Measurements from ENCODE around the gene STPG3. TPM values are rescaled to one million over a fixed set of nuclear protein-coding genes. Genes with fewer than 3 reads are reported as not detected.

STPG3 gene
- total and polyA plus RNA-seq, 2 of the 13 experiments (the other 11 are each of a cell fraction or from before 2014, with no cell fraction given): not detected

- TF ChIP-seq, protein P1, sequence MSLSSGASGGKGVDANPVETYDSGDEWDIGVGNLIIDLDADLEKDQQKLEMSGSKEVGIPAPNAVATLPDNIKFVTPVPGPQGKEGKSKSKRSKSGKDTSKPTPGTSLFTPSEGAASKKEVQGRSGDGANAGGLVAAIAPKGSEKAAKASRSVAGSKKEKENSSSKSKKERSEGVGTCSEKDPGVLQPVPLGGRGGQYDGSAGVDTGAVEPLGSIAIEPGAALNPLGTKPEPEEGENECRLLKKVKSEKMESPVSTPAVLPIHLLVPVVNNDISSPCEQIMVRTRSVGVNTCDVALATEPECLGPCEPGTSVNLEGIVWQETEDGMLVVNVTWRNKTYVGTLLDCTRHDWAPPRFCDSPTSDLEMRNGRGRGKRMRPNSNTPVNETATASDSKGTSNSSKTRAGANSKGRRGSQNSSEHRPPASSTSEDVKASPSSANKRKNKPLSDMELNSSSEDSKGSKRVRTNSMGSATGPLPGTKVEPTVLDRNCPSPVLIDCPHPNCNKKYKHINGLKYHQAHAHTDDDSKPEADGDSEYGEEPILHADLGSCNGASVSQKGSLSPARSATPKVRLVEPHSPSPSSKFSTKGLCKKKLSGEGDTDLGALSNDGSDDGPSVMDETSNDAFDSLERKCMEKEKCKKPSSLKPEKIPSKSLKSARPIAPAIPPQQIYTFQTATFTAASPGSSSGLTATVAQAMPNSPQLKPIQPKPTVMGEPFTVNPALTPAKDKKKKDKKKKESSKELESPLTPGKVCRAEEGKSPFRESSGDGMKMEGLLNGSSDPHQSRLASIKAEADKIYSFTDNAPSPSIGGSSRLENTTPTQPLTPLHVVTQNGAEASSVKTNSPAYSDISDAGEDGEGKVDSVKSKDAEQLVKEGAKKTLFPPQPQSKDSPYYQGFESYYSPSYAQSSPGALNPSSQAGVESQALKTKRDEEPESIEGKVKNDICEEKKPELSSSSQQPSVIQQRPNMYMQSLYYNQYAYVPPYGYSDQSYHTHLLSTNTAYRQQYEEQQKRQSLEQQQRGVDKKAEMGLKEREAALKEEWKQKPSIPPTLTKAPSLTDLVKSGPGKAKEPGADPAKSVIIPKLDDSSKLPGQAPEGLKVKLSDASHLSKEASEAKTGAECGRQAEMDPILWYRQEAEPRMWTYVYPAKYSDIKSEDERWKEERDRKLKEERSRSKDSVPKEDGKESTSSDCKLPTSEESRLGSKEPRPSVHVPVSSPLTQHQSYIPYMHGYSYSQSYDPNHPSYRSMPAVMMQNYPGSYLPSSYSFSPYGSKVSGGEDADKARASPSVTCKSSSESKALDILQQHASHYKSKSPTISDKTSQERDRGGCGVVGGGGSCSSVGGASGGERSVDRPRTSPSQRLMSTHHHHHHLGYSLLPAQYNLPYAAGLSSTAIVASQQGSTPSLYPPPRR (CRISPR knock-in tag; IDR thresholded peaks at IDR 0.05; ENCODE audit: borderline replicate concordance): peak; percentile 14; the same call in 1 of the 2 replicates
- TF ChIP-seq, protein P2, sequence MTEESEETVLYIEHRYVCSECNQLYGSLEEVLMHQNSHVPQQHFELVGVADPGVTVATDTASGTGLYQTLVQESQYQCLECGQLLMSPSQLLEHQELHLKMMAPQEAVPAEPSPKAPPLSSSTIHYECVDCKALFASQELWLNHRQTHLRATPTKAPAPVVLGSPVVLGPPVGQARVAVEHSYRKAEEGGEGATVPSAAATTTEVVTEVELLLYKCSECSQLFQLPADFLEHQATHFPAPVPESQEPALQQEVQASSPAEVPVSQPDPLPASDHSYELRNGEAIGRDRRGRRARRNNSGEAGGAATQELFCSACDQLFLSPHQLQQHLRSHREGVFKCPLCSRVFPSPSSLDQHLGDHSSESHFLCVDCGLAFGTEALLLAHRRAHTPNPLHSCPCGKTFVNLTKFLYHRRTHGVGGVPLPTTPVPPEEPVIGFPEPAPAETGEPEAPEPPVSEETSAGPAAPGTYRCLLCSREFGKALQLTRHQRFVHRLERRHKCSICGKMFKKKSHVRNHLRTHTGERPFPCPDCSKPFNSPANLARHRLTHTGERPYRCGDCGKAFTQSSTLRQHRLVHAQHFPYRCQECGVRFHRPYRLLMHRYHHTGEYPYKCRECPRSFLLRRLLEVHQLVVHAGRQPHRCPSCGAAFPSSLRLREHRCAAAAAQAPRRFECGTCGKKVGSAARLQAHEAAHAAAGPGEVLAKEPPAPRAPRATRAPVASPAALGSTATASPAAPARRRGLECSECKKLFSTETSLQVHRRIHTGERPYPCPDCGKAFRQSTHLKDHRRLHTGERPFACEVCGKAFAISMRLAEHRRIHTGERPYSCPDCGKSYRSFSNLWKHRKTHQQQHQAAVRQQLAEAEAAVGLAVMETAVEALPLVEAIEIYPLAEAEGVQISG (CRISPR knock-in tag; IDR thresholded peaks at IDR 0.05): peak; percentile 84
- TF ChIP-seq GPBP1L1 (CRISPR knock-in tag; IDR thresholded peaks at IDR 0.05) (no peak), ZNF562 (CRISPR knock-in tag; IDR thresholded peaks at IDR 0.05; ENCODE audit: borderline replicate concordance) (no peak), ZNF547 (CRISPR knock-in tag; IDR thresholded peaks at IDR 0.05) (no peak), SYNCRIP (IDR thresholded peaks at IDR 0.05; ENCODE audit: insufficient read depth, low read depth, low read length) (no peak), ZNF790 (CRISPR knock-in tag; IDR thresholded peaks at IDR 0.05; ENCODE audit: borderline replicate concordance) (no peak), ZBTB34 (CRISPR knock-in tag; IDR thresholded peaks at IDR 0.05) (no peak), NFKB2 (CRISPR knock-in tag; IDR thresholded peaks at IDR 0.05; ENCODE audit: borderline replicate concordance) (peak; percentile 72; the same call in 1 of the 2 replicates), ZNF44 (CRISPR knock-in tag; IDR thresholded peaks at IDR 0.05) (no peak), ZNF414 (CRISPR knock-in tag; IDR thresholded peaks at IDR 0.05) (peak; percentile 78), CAMTA2 (CRISPR knock-in tag; IDR thresholded peaks at IDR 0.05; ENCODE audit: borderline replicate concordance) (no peak), THRA (CRISPR knock-in tag; IDR thresholded peaks at IDR 0.05; ENCODE audit: borderline replicate concordance) (no peak)
- TF ChIP-seq, protein P3, sequence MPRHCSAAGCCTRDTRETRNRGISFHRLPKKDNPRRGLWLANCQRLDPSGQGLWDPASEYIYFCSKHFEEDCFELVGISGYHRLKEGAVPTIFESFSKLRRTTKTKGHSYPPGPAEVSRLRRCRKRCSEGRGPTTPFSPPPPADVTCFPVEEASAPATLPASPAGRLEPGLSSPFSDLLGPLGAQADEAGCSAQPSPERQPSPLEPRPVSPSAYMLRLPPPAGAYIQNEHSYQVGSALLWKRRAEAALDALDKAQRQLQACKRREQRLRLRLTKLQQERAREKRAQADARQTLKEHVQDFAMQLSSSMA (CRISPR knock-in tag; IDR thresholded peaks at IDR 0.05): peak; percentile 94
These were observed 26.4 kb downstream of the STPG3 start, which contains the start of gene TOR4A (continued) for GRCh38 chr9:137277329-137278041.

Measured in HepG2 (cell line).